ENCODE data around the gene EHMT1. TPM values are rescaled to one million over a fixed set of nuclear protein-coding genes. Genes with fewer than 3 reads are reported as not detected.

EHMT1 gene
- total and polyA plus RNA-seq, 2 of the 8 experiments (the other 6 are each of a cell fraction or from before 2014, with no cell fraction given): 95.7 to 163 TPM

GRCh38 chr9:137748741-137749140, 129.9 kb downstream of the EHMT1 start (continued):
- no peak for TF ChIP-seq CBX8 (IDR thresholded peaks at IDR 0.05; ENCODE audit: borderline replicate concordance, low read depth, low read length)
- no peak for TF ChIP-seq RAD21 (IDR thresholded peaks at IDR 0.05 in 1 of 2, conservative IDR thresholded peaks at IDR 0.05 in 1 of 2; ENCODE audit: low read depth in 2 of 2, low read length in 2 of 2)
- TF ChIP-seq MAX (IDR thresholded peaks at IDR 0.05): no peak
- no peak for TF ChIP-seq TEAD4 (IDR thresholded peaks at IDR 0.05; ENCODE audit: low read depth, low read length)
- TF ChIP-seq FOSL1 (IDR thresholded peaks at IDR 0.05; ENCODE audit: insufficient read depth, low read depth, low read length): no peak
- TF ChIP-seq NRF1 (IDR thresholded peaks at IDR 0.05; ENCODE audit: low read depth, low read length): no peak
- TF ChIP-seq, protein P1, sequence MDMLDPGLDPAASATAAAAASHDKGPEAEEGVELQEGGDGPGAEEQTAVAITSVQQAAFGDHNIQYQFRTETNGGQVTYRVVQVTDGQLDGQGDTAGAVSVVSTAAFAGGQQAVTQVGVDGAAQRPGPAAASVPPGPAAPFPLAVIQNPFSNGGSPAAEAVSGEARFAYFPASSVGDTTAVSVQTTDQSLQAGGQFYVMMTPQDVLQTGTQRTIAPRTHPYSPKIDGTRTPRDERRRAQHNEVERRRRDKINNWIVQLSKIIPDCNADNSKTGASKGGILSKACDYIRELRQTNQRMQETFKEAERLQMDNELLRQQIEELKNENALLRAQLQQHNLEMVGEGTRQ (IDR thresholded peaks at IDR 0.05; ENCODE audit: low read length): no peak

Data from H1 (cell line).